HUES6 (cell line): ENCODE data around the gene XIRP1.
"Not testable (repeated sequence)": the region's sequence is repeated elsewhere in the genome, so short reads cannot be mapped to it uniquely, and the experiment has no call there.

ENCODE experiments used
- H3K27ac ChIP-seq: 2 replicates; pipeline ENCODE4 v1.7.0; 2013; ENCODE audit warnings: low read depth, mild to moderate bottlenecking, low read length, inconsistent platforms
- H3K27me3 ChIP-seq: 2 replicates; pipeline ENCODE4 v1.6.1; 2013; ENCODE audit warnings: low read length; ENCODE audit not compliant: control insufficient read depth, insufficient read depth
- H3K36me3 ChIP-seq: 2 replicates; pipeline ENCODE4 v1.6.1; 2013; ENCODE audit warnings: low read length; ENCODE audit not compliant: control insufficient read depth, insufficient read depth
- H3K4me1 ChIP-seq: 2 replicates; pipeline ENCODE4 v1.6.1; 2013; ENCODE audit warnings: low read length; ENCODE audit not compliant: control insufficient read depth, insufficient read depth
- H3K4me3 ChIP-seq: 2 replicates; pipeline ENCODE4 v1.5.1; 2013; ENCODE audit warnings: low read depth, low read length
- H3K9ac ChIP-seq: one replicate; pipeline ENCODE4 v1.6.1; 2013; ENCODE audit warnings: mild to moderate bottlenecking, low read length
- H3K9me3 ChIP-seq: 2 replicates; pipeline ENCODE4 v1.6.1; 2013; ENCODE audit warnings: low read depth, low read length; ENCODE audit not compliant: control insufficient read depth, insufficient read depth

XIRP1 gene, protein sequence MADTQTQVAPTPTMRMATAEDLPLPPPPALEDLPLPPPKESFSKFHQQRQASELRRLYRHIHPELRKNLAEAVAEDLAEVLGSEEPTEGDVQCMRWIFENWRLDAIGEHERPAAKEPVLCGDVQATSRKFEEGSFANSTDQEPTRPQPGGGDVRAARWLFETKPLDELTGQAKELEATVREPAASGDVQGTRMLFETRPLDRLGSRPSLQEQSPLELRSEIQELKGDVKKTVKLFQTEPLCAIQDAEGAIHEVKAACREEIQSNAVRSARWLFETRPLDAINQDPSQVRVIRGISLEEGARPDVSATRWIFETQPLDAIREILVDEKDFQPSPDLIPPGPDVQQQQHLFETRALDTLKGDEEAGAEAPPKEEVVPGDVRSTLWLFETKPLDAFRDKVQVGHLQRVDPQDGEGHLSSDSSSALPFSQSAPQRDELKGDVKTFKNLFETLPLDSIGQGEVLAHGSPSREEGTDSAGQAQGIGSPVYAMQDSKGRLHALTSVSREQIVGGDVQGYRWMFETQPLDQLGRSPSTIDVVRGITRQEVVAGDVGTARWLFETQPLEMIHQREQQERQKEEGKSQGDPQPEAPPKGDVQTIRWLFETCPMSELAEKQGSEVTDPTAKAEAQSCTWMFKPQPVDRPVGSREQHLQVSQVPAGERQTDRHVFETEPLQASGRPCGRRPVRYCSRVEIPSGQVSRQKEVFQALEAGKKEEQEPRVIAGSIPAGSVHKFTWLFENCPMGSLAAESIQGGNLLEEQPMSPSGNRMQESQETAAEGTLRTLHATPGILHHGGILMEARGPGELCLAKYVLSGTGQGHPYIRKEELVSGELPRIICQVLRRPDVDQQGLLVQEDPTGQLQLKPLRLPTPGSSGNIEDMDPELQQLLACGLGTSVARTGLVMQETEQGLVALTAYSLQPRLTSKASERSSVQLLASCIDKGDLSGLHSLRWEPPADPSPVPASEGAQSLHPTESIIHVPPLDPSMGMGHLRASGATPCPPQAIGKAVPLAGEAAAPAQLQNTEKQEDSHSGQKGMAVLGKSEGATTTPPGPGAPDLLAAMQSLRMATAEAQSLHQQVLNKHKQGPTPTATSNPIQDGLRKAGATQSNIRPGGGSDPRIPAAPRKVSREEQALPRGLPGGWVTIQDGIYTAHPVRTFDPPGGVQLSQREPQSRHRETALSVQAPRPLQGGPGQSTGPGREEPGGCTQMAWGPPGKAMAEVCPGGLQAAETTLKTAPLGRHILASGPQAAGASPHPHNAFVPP (N-terminal part only)

GRCh38 chr3:39192490-39193092 lies at the start of gene XIRP1:
Gene XIRP1, minus strand, starts transcription at chr3:39192595. Its CDS starts 3,150 bp downstream, at chr3:39189445.
- Histone ChIP-seq H3K9me3 (no peaks in the 10 kb centered on the region), H3K4me1 (peaks cover 12% of the 10 kb centered on the region; the same call in 1 of the 2 replicates), H3K9ac (no peak within 1 kb of the TSS), H3K27ac (no peak within 1 kb of the TSS), H3K4me3 (no peak within 1 kb of the TSS), H3K36me3 (no peaks in the 10 kb centered on the region), H3K27me3 (no peaks in the 10 kb centered on the region)

- peaks cover 14% of the 10 kb centered on the region for H3K27me3 ChIP-seq
- no peaks in the 10 kb centered on the region for H3K4me1 ChIP-seq
- no peaks in the 10 kb centered on the region for H3K36me3 ChIP-seq
- no peak overlapping the region for H3K9ac ChIP-seq
- H3K27ac ChIP-seq, result no peak overlapping the region
- no peaks in the 10 kb centered on the region for H3K9me3 ChIP-seq
- H3K4me3 ChIP-seq, result no peak overlapping the region
These were observed 49.2 kb upstream of the XIRP1 start for GRCh38 chr3:39241561-39241960.

DNA sequence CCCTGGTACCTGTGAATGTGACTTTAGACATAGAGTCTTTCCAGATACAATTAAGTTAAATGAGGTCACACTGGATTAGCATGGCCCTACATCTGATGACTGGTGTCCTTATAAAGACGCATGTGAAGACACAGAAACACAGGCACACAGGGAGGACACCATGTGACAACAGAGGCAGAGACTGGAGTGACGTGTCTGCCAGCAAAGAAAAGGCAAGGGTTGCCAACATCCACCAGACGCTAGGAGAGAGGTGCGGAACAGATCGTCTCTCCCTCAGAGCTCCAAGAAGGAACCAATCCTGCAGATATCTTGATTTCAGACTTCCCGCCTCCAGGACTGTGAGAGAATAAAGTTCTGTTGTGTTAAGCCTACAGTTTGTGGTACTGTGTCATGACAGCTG lies 44.6 kb upstream of the XIRP1 start:
- H3K9ac ChIP-seq, result no peak overlapping the region
- peaks cover 4% of the 10 kb centered on the region; the same call in 1 of the 2 replicates for H3K4me1 ChIP-seq
- H3K9me3 ChIP-seq, result no peaks in the 10 kb centered on the region
- H3K27ac ChIP-seq, result no peak overlapping the region
- no peak overlapping the region for H3K4me3 ChIP-seq
- no peaks in the 10 kb centered on the region for H3K36me3 ChIP-seq
- H3K27me3 ChIP-seq, result peaks cover 14% of the 10 kb centered on the region

DNA sequence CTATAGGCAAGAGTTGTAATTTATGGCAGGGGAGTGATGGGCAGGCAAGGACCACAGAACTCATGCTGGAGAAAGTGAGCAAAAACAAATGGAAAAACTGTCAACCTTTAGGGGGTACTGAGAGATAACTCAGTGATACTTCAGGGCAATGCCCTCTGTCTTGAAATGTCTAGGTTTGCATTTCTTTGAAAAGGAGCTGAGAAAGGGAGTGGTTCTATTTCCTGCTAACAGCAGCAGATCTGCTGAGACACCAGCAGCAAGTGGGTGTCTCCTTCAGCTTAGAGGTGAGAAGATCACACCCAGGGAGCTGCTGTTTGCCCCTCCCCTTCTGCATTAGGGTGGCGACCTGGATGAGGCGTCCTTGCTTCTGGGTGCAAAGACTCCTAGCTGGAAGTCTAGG lies 42.3 kb upstream of the XIRP1 start:
- no peaks in the 10 kb centered on the region for H3K36me3 ChIP-seq
- H3K4me3 ChIP-seq, result no peak overlapping the region
- no peak overlapping the region for H3K9ac ChIP-seq
- no peak overlapping the region for H3K27ac ChIP-seq
- H3K4me1 ChIP-seq, result peaks cover 4% of the 10 kb centered on the region; the same call in 1 of the 2 replicates
- no peaks in the 10 kb centered on the region for H3K9me3 ChIP-seq
- peaks cover 14% of the 10 kb centered on the region for H3K27me3 ChIP-seq

- peaks cover 4% of the 10 kb centered on the region; the same call in 1 of the 2 replicates for H3K4me1 ChIP-seq
- H3K4me3 ChIP-seq, result no peak overlapping the region
- H3K9me3 ChIP-seq, result no peaks in the 10 kb centered on the region
- peaks cover 10% of the 10 kb centered on the region for H3K27me3 ChIP-seq
- H3K27ac ChIP-seq, result no peak overlapping the region
- no peak overlapping the region for H3K9ac ChIP-seq
- H3K36me3 ChIP-seq, result no peaks in the 10 kb centered on the region
These were observed 40.5 kb upstream of the XIRP1 start for GRCh38 chr3:39232859-39233258.

GRCh38 chr3:39230453-39230852 lies 38.1 kb upstream of the XIRP1 start:
- Histone ChIP-seq H3K27me3 (no peaks in the 10 kb centered on the region), H3K4me1 (peaks cover 4% of the 10 kb centered on the region; the same call in 1 of the 2 replicates), H3K4me3 (no peak overlapping the region), H3K36me3 (no peaks in the 10 kb centered on the region), H3K9ac (no peak overlapping the region), H3K9me3 (no peaks in the 10 kb centered on the region), H3K27ac (no peak overlapping the region)

- Histone ChIP-seq H3K9ac (no peak overlapping the region), H3K4me3 (no peak overlapping the region), H3K27ac (no peak overlapping the region), H3K36me3 (no peaks in the 10 kb centered on the region), H3K9me3 (no peaks in the 10 kb centered on the region), H3K27me3 (no peaks in the 10 kb centered on the region), H3K4me1 (no peaks in the 10 kb centered on the region)
These were observed 36.1 kb upstream of the XIRP1 start for GRCh38 chr3:39228496-39228895.

- not testable (repeated sequence) for H3K27ac ChIP-seq, H3K4me1 ChIP-seq, H3K9ac ChIP-seq, H3K4me3 ChIP-seq, H3K9me3 ChIP-seq, H3K27me3 ChIP-seq, H3K36me3 ChIP-seq
These were observed 35.2 kb upstream of the XIRP1 start for GRCh38 chr3:39227596-39227995.

- no peaks in the 10 kb centered on the region for H3K9me3 ChIP-seq
- no peaks in the 10 kb centered on the region for H3K36me3 ChIP-seq
- no peak overlapping the region for H3K4me3 ChIP-seq
- H3K27ac ChIP-seq, result no peak overlapping the region
- H3K9ac ChIP-seq, result no peak overlapping the region
- H3K4me1 ChIP-seq, result no peaks in the 10 kb centered on the region
- no peaks in the 10 kb centered on the region for H3K27me3 ChIP-seq
These were observed 33.8 kb upstream of the XIRP1 start for GRCh38 chr3:39226106-39226741.

DNA sequence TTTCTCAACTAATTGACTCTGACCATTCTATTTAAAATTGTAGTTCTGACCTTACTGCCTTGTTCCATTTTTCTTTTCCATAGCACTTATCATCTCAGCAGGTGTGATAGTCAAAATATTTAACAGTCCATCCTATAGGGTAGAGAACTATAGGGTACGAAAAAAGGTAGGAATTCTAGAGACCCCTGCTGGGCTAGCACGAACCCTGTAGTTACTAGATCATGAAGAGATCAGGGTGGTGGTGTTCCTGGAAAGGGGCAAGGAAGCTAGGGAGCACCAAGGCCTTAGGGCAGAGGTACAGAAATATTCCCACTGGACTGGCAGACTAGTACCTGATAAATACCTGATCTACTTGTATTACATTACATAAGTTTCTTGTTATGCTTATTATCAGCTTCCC lies 31.9 kb upstream of the XIRP1 start:
- H3K36me3 ChIP-seq, result no peaks in the 10 kb centered on the region
- H3K9me3 ChIP-seq, result no peaks in the 10 kb centered on the region
- no peaks in the 10 kb centered on the region for H3K4me1 ChIP-seq
- no peaks in the 10 kb centered on the region for H3K27me3 ChIP-seq
- H3K27ac ChIP-seq, result no peak overlapping the region
- H3K9ac ChIP-seq, result no peak overlapping the region
- no peak overlapping the region for H3K4me3 ChIP-seq
